Thymus (tissue), 11 donors: ENCODE results near the gene GPX6. TPM values are rescaled to one million over a fixed set of nuclear protein-coding genes. Genes with fewer than 3 reads are reported as not detected.
"Not testable (repeated sequence)": the region's sequence is repeated elsewhere in the genome, so short reads cannot be mapped to it uniquely, and the experiment has no call there.

Experiments used
- DNase-seq, 9 donors: peaks; one replicate each; pipeline ENCODE4 v3.0.0-alpha.2; 2013; ENCODE audit warnings: low spot score in 9 of 9, low read depth in 6 of 9, missing footprints in 1 of 9
- H3K27ac ChIP-seq, 2 donors: one replicate each; pipeline ENCODE4 v1.5.1; 2013; ENCODE audit warnings: control low read depth in 1 of 2, low read depth in 1 of 2, low read length in 1 of 2, mild to moderate bottlenecking in 1 of 2, moderate library complexity in 1 of 2
- H3K27me3 ChIP-seq, 2 donors: one replicate each; pipeline ENCODE4 v1.5.1; 2013; ENCODE audit warnings: low read length in 1 of 2; ENCODE audit not compliant: control insufficient read depth in 2 of 2, insufficient read depth in 1 of 2
- H3K36me3 ChIP-seq, 2 donors: one replicate each; pipeline ENCODE4 v1.5.1; 2013; ENCODE audit warnings: low read length in 1 of 2, mild to moderate bottlenecking in 1 of 2, moderate library complexity in 1 of 2; ENCODE audit not compliant: control insufficient read depth in 2 of 2, insufficient read depth in 2 of 2
- H3K4me1 ChIP-seq, 2 donors: one replicate each; pipeline ENCODE4 v1.5.1; 2013; ENCODE audit warnings: low read length in 2 of 2; ENCODE audit not compliant: control insufficient read depth in 2 of 2, insufficient read depth in 2 of 2
- H3K4me3 ChIP-seq, 2 donors: one replicate each; pipeline ENCODE4 v1.5.1; 2013; ENCODE audit warnings: low read length in 2 of 2, control low read depth in 1 of 2, mild to moderate bottlenecking in 1 of 2
- H3K9me3 ChIP-seq, 2 donors: one replicate each; pipeline ENCODE4 v1.5.1; 2013; ENCODE audit warnings: low read length in 1 of 2, mild to moderate bottlenecking in 1 of 2; ENCODE audit not compliant: control insufficient read depth in 2 of 2, insufficient read depth in 1 of 2
- WGBS: extraction: QIAGEN DNeasy Blood & Tissue Kit; methylation state at CpG from one replicate; pipeline ENCODE4 v1.1.7; 2013; 5-methylcytosine and 5-hydroxymethylcytosine counted together
- polyA plus RNA-seq: library from polyadenylated mRNA; stranded (reverse); fragments of 200-250 nt; gene quantifications from one replicate; pipeline ENCODE4 v1.2.3, GENCODE V29; 2013
- total RNA-seq: library from RNA; stranded (reverse); fragments of 120-200 nt; gene quantifications from one replicate; pipeline ENCODE4 v1.2.4, GENCODE V29; 2013
- donor health status: healthy.

GPX6 gene
- total and polyA plus RNA-seq, 2 donors, result not detected

DNA sequence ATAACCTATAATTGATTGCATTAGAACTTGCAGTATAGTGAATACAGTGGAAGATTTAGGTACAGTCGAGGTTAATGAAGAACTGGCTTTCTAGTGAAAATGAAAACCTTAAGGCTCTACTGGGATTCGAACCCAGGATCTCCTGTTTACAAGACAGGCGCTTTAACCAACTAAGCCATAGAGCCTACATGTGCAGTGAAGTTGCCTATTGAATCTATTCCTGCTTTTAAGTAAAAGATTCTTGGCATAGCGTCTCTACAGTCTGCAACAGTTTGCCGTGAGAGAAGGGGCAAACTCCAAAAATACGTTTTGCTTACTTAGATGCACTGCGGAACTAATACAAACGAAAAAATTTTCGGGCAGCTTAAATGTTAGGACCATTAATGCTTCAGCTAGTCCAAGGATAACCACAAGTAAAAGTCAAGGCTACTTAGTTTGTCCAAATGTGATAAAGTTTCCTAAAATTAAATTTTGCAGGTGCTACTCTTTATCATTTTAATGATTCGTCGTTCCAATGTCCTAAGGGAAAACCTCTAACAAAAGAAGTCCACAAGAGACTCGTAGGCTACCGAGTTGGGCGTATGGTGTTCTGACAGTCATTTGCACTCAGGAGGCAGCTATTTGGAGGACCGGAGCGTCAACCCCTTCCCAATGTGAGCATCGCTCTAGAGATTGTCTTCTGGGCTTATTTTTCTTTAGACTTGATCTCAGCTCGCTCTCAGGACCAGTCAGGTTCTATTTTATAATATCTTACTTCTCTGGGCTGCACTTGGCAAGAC lies 41.0 kb downstream of the GPX6 start:
- DNase-seq, result peak in 4 of 9 donors; percentile 4 to 61 (median 18)
- H3K36me3 ChIP-seq, result no peaks in the 10 kb centered on the region
- no peaks in the 10 kb centered on the region for H3K4me1 ChIP-seq
- no peak overlapping the region for H3K27ac ChIP-seq
- no peak overlapping the region for H3K4me3 ChIP-seq
- no peaks in the 10 kb centered on the region for H3K9me3 ChIP-seq
- WGBS, result 8% methylated on average over 18 of the region's 18 CpGs
- peaks cover 13 to 44% of the 10 kb centered on the region in 2 donors for H3K27me3 ChIP-seq

DNA sequence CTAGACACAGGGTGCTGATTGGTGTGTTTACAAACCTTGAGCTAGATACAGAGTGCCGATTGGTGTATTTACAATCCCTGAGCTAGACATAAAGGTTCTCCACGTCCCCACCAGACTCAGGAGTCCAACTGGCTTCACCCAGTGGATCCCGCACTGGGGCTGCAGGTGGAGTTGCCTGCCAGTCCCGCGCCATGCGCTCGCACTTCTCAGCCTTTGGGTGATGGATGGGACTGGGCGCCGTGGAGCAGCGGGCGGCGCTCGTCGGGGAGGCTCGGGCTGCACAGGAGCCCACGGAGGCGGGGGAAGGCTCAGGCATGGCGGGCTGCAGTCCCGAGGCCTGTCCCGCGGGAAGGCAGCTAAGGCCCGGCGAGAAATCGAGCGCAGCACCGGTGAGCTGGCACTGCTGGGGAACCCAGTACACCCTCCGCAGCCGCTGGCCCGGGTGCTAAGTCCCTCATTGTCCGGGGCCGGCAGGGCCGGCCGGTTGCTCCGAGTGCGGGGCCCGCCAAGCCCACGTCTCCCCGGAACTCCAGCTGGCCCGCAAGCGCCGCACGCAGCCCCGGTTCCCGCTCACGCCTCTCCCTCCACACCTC lies 46.3 kb downstream of the GPX6 start:
- DNase-seq, H3K4me1 ChIP-seq, H3K27ac ChIP-seq, H3K9me3 ChIP-seq, H3K36me3 ChIP-seq, H3K27me3 ChIP-seq, H3K4me3 ChIP-seq: not testable (repeated sequence)
- 95% methylated on average over 45 of the region's 45 CpGs for WGBS

DNA sequence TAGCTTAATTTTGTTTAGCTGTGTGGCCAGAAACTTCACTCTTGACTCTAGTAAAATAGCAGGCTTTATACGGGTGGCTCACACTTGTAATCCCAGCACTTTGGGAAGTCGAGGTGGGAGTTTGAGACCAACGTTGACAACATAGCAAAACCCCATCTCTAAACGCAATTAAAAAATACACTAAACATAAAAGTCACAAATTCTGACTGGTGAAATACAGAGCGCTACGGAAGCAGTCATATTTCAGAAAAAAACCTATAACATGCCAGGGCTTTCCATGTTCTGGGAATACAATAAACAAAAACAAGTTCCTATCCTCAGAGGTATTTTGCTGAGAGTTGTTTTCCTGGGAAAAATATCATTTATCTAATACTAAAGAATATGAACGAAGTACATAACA lies 47.5 kb downstream of the GPX6 start:
- Histone ChIP-seq H3K36me3 (no peaks in the 10 kb centered on the region), H3K4me3 (no peak overlapping the region), H3K27me3 (no peaks in the 10 kb centered on the region), H3K27ac (no peak overlapping the region), H3K9me3 (peaks cover 0 to 5% of the 10 kb centered on the region in 2 donors), H3K4me1 (no peaks in the 10 kb centered on the region)
- WGBS, result 80% methylated on average over 7 of the region's 7 CpGs
- no peak for DNase-seq

DNA sequence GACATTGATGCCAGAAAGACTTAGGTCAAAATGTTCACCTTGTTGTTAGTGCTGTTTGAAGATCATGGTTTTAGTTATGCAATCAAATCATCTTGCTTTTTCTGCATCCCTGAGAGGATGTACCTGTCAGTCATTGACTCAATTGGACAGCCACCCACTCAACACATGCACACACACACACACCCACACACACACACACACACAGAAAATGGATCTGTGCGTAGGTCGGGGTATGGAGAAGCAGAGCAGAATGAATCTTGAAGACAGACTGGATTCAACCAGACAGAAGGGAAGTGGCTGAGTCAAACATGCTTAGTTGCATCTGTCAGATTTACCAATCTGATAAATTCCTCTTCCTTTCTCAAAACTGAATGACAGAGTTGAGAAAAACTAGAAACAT lies 53.2 kb downstream of the GPX6 start:
- Histone ChIP-seq H3K4me1 (no peaks in the 10 kb centered on the region), H3K9me3 (no peaks in the 10 kb centered on the region), H3K4me3 (no peak overlapping the region), H3K27me3 (peaks cover 0 to 8% of the 10 kb centered on the region in 2 donors), H3K27ac (no peak overlapping the region), H3K36me3 (no peaks in the 10 kb centered on the region)
- DNase-seq, result peak in 3 of 9 donors; percentile 29 to 59 (median 31)
- WGBS, result 32% methylated on average over 2 of the region's 2 CpGs

DNA sequence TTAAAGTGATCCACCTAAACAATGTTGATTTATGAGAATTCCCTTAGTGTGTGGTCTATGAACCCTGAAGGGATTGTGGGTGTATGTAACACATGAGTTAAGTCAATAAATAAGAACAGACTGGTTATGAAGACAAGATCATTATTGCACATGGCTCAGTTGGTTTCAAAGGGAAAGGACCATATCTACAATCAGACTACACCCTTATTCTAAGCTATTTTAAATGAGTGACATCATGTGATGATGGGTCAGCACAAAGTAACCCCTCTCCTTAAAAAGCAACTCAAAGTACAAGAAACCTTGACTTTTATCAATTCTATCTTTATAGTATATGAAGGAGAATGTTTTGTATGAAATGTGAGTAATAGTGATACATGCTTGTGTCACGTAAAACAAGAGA lies 57.0 kb downstream of the GPX6 start:
- no peak for DNase-seq
- no peak overlapping the region for H3K27ac ChIP-seq
- H3K27me3 ChIP-seq, result peaks cover 0 to 11% of the 10 kb centered on the region in 2 donors
- 88% methylated on average over 1 of the region's 1 CpG for WGBS
- H3K4me3 ChIP-seq, result no peak overlapping the region
- H3K9me3 ChIP-seq, result no peaks in the 10 kb centered on the region
- no peaks in the 10 kb centered on the region for H3K4me1 ChIP-seq
- no peaks in the 10 kb centered on the region for H3K36me3 ChIP-seq

Other genes starting within 250 kb of the GPX6 start
- gene ZSCAN26, start 248.7 kb downstream of the GPX6 start, total RNA-seq, result 15.0 TPM
- gene ZSCAN26, start 248.7 kb downstream of the GPX6 start, polyA plus RNA-seq, result 18.2 TPM
- 3.2 TPM for gene PGBD1, start 234.2 kb downstream of the GPX6 start, total RNA-seq
- 4.5 TPM for gene PGBD1, start 234.2 kb downstream of the GPX6 start, polyA plus RNA-seq
- 3.4 TPM for gene ZSCAN31, start 179.6 kb downstream of the GPX6 start, total RNA-seq
- 3.9 TPM for gene ZSCAN31, start 179.6 kb downstream of the GPX6 start, polyA plus RNA-seq
- gene ZKSCAN3, start 165.8 kb downstream of the GPX6 start, total RNA-seq, result 5.1 TPM
- 3.2 TPM for gene ZKSCAN3, start 165.8 kb downstream of the GPX6 start, polyA plus RNA-seq
- gene ZSCAN12, start 116.0 kb downstream of the GPX6 start, total RNA-seq, result 9.6 TPM
- 4.1 TPM for gene ZSCAN12, start 116.0 kb downstream of the GPX6 start, polyA plus RNA-seq
- 2.3 TPM for gene ZSCAN23, start 72.3 kb downstream of the GPX6 start, total RNA-seq
- 0.30 TPM for gene ZSCAN23, start 72.3 kb downstream of the GPX6 start, polyA plus RNA-seq
- gene GPX5, start 10.1 kb upstream of the GPX6 start, total RNA-seq, result not detected
- gene GPX5, start 10.1 kb upstream of the GPX6 start, polyA plus RNA-seq, result 0.05 TPM